Measurements from ENCODE around the gene MTMR4.
"Not testable (repeated sequence)": the region's sequence is repeated elsewhere in the genome, so short reads cannot be mapped to it uniquely, and the experiment has no call there.

MTMR4 gene

GRCh38 chr17:58491510-58492045, 22.9 kb downstream of the MTMR4 start:
- DNase-seq = no peak

- no peak for DNase-seq
Observed at GRCh38 chr17:58488428-58488890, 26.0 kb downstream of the MTMR4 start.

GRCh38 chr17:58487589-58488427, 26.6 kb downstream of the MTMR4 start, which contains the start of gene HSF5:
Gene HSF5 (minus strand): TSS chr17:58488408. CDS start chr17:58488274, 134 bp downstream.
- peak; percentile 46 for DNase-seq

- no peak for DNase-seq
Observed at GRCh38 chr17:58484600-58484999, 29.8 kb downstream of the MTMR4 start.

- DNase-seq = not testable (repeated sequence)
Observed at GRCh38 chr17:58481798-58482197, 32.6 kb downstream of the MTMR4 start.

- DNase-seq = no peak
Observed at GRCh38 chr17:58480090-58480489, 34.3 kb downstream of the MTMR4 start.

GRCh38 chr17:58476812-58477211, 37.6 kb downstream of the MTMR4 start:
- no peak for DNase-seq

GRCh38 chr17:58475985-58476384, 38.5 kb downstream of the MTMR4 start:
- no peak for DNase-seq

GRCh38 chr17:58470356-58470755, 44.1 kb downstream of the MTMR4 start:
- no peak for DNase-seq

GRCh38 chr17:58468944-58469343, 45.5 kb downstream of the MTMR4 start:
- DNase-seq = no peak

- DNase-seq = no peak
Observed at GRCh38 chr17:58455491-58455890, 58.9 kb downstream of the MTMR4 start.

GRCh38 chr17:58452738-58453137, 61.7 kb downstream of the MTMR4 start:
- DNase-seq = no peak

GRCh38 chr17:58447039-58447975, 67.1 kb downstream of the MTMR4 start:
- DNase-seq = peak; percentile 21

- no peak for DNase-seq
Observed at GRCh38 chr17:58446086-58446485, 68.4 kb downstream of the MTMR4 start.

Data from activated T-cell treated with anti-CD3 and anti-CD28 coated beads for 4 hours (primary cell).